WERI-Rb-1 (cell line): ENCODE data around the gene ATP12A.
A peak's percentile ranks its signal among the peaks of the same experiment; 100 is the strongest.

Experiments
- DNase-seq: peaks from one replicate; pipeline ENCODE4 v3.0.0-alpha.2; 2020
- H3K27ac ChIP-seq: fragments of 250-450 bp; sonication (Bioruptor Pico); 2 replicates; pipeline ENCODE4 v1.5.1; 2020; ENCODE audit warnings: mild to moderate bottlenecking, moderate library complexity
- H3K27me3 ChIP-seq: fragments of 250-450 bp; sonication (Bioruptor Pico); 2 replicates; pipeline ENCODE4 v1.5.1; 2021; ENCODE audit warnings: mild to moderate bottlenecking, low read depth, moderate library complexity; ENCODE audit not compliant: insufficient read depth, severe bottlenecking
- H3K36me3 ChIP-seq: fragments of 250-450 bp; sonication (Bioruptor Pico); 2 replicates; pipeline ENCODE4 v1.5.1; 2020; ENCODE audit warnings: mild to moderate bottlenecking, moderate library complexity
- H3K4me3 ChIP-seq: 2 replicates; pipeline ENCODE4 v1.5.1; 2011; ENCODE audit warnings: low read depth, mild to moderate bottlenecking, control low read depth, low read length
- H3K9me3 ChIP-seq: fragments of 250-450 bp; sonication (Bioruptor Pico); 2 replicates; pipeline ENCODE4 v1.5.1; 2021; ENCODE audit warnings: mild to moderate bottlenecking, moderate library complexity; ENCODE audit not compliant: severe bottlenecking
- TF ChIP-seq, protein P1 (sequence below): IDR thresholded peaks from 2 replicates; pipeline ENCODE4 v1.5.1; 2011; ENCODE audit warnings: low read depth, mild to moderate bottlenecking, control low read depth, inconsistent platforms, low read length

ATP12A gene

DNA sequence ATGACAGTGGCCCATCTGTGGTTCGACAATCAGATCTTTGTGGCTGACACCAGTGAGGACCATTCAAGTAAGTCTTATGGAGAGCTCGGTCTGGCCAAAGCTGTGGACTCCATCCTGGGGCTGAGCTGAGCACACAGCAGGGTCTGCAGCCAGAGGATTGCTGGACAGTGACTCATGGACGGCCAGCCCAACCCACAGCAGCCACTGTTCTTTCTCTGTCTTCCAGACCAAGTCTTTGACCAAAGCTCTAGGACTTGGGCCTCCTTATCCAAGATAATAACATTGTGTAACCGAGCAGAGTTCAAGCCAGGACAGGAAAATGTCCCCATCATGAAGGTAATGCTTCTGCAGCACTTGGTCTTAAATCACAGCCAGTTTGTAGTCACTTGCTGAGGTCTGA is 12.4 kb downstream of the ATP12A start:
- Histone ChIP-seq H3K36me3 (no peaks in the 10 kb centered on the region), H3K27ac (no peak overlapping the region), H3K9me3 (no peaks in the 10 kb centered on the region), H3K4me3 (no peak overlapping the region), H3K27me3 (no peaks in the 10 kb centered on the region)
- TF ChIP-seq, protein P1, sequence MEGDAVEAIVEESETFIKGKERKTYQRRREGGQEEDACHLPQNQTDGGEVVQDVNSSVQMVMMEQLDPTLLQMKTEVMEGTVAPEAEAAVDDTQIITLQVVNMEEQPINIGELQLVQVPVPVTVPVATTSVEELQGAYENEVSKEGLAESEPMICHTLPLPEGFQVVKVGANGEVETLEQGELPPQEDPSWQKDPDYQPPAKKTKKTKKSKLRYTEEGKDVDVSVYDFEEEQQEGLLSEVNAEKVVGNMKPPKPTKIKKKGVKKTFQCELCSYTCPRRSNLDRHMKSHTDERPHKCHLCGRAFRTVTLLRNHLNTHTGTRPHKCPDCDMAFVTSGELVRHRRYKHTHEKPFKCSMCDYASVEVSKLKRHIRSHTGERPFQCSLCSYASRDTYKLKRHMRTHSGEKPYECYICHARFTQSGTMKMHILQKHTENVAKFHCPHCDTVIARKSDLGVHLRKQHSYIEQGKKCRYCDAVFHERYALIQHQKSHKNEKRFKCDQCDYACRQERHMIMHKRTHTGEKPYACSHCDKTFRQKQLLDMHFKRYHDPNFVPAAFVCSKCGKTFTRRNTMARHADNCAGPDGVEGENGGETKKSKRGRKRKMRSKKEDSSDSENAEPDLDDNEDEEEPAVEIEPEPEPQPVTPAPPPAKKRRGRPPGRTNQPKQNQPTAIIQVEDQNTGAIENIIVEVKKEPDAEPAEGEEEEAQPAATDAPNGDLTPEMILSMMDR = no peak
- no peak for DNase-seq

DNA sequence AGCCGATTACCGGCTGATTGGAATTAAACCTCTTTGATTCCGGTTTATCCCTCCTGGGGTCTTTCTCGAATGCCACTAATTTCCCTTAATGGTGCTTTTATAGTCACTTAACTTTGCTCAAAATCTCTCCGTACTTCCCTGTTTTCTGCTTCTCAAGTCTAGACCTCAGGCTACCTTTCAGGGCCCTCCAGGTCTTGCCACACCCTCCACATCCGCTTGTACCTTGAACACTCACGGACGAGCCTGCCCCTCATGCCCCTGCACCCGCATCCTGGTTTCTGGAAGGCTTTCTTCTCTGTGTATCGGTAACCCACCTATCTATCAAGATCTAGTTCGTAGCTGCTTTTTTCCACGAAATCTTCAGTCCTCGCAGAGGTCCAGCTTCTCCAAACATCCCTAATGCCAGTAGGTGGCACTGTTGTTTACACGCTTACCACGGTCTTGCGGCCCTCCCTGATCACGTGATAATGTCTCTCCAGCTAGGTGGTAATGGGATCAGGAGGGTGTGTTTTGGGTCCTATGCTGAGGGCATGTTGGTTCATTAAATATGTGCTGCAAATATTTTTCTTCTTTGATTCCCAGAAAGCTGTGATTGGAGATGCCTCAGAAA is 13.8 kb downstream of the ATP12A start:
- TF ChIP-seq, protein P1 = peak; percentile 94
- Histone ChIP-seq H3K27me3 (no peaks in the 10 kb centered on the region), H3K36me3 (no peaks in the 10 kb centered on the region), H3K27ac (no peak overlapping the region), H3K9me3 (no peaks in the 10 kb centered on the region), H3K4me3 (peak overlapping the region; percentile 31)
- peak; percentile 92 for DNase-seq

DNA sequence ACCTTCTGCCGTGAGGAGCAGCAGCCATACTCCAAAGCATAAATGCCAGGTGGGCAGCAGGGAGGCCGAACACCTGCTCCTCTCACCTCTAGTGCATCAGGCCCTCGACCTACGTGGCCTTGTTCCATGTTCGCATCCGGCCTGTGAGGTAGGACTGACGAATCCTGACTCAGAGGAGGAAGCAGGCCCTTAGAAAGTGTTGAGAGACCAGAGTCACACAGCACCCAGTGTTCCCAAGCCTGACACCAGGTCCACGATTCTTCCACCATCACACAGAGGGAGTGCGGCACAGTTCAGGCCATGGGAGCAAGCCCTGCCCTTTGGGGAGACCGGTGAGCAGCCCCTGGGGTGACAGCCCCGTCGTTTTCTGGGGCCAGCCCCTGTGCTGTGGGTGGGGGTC is 14.7 kb downstream of the ATP12A start:
- Histone ChIP-seq H3K27ac (no peak overlapping the region), H3K36me3 (no peaks in the 10 kb centered on the region), H3K4me3 (no peak overlapping the region), H3K9me3 (no peaks in the 10 kb centered on the region), H3K27me3 (no peaks in the 10 kb centered on the region)
- DNase-seq = no peak
- TF ChIP-seq, protein P1 = no peak

DNA sequence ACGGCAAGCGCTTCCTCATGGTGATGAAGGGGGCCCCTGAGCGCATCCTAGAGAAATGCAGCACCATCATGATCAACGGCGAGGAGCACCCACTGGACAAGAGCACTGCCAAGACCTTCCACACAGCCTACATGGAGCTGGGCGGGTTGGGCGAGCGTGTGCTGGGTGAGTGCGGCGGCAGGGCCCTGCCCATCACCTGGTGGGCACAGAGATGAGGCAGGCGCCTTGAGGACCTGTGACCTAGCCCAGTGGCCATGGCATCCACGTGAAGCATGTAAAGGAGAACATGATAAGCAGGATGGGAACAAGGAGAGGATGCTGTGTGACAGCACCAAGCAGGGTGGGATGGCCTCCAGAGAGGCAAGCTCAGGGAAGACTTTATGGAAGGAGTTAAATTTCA is 18.5 kb downstream of the ATP12A start:
- no peaks in the 10 kb centered on the region for H3K27me3 ChIP-seq
- no peak overlapping the region for H3K27ac ChIP-seq
- H3K36me3 ChIP-seq = no peaks in the 10 kb centered on the region
- no peak for DNase-seq
- TF ChIP-seq, protein P1 = no peak
- peaks cover 3% of the 10 kb centered on the region for H3K9me3 ChIP-seq
- no peak overlapping the region for H3K4me3 ChIP-seq

DNA sequence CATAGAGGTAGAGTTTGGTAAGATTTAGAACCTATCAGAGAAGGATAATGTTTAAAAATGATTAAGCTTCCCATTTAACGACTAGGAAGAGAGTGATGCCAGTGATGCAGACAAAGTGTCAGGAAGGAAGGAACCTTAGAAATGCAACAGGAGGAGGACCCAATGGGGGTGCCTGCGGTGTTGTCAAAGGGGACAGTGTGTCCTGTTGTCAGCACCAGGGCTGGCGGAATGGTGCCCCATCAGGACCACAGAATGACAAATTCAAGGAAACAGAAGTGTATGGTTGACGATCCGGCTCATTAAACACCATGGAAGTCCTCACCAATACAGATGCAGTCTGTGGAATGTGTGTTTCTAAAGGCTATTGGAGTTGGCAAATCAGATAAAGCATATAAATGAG is 19.3 kb downstream of the ATP12A start:
- DNase-seq = no peak
- no peak overlapping the region for H3K27ac ChIP-seq
- TF ChIP-seq, protein P1 = no peak
- no peak overlapping the region for H3K4me3 ChIP-seq
- no peaks in the 10 kb centered on the region for H3K36me3 ChIP-seq
- peaks cover 3% of the 10 kb centered on the region for H3K9me3 ChIP-seq
- no peaks in the 10 kb centered on the region for H3K27me3 ChIP-seq

DNA sequence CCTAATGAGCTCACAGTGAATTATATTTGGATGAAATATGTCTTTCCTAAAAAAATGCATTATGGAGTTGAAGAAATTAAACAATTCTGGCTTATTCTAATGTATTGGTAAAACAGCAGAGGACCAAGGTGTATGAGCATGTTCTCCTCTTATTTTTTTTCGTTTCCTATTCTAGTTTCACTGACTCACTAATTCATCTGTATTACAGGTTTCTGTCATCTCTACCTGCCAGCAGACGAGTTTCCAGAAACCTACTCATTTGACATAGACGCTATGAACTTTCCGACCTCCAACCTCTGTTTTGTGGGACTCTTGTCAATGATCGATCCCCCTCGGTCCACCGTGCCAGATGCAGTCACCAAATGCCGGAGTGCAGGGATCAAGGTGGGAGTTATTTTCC is 20.3 kb downstream of the ATP12A start:
- Histone ChIP-seq H3K36me3 (no peaks in the 10 kb centered on the region), H3K4me3 (no peak overlapping the region), H3K9me3 (peaks cover 3% of the 10 kb centered on the region), H3K27ac (no peak overlapping the region), H3K27me3 (no peaks in the 10 kb centered on the region)
- TF ChIP-seq, protein P1 = no peak
- DNase-seq = no peak
